AG04450 (cell line): Measurements from ENCODE around the gene PRPSAP1. TPM values are rescaled to one million over a fixed set of nuclear protein-coding genes. Genes with fewer than 3 reads are reported as not detected.
A peak's percentile ranks its signal among the peaks of the same experiment; 100 is the strongest.

ENCODE experiments used
- CTCF ChIA-PET: fragments of 300-600, 350-600 bp; formaldehyde crosslinking; extraction: SDS; loops from one replicate; lab custom pipeline; 2022; ENCODE audit warnings: antibody characterized with exemption, inconsistent platforms; lab: Charles Lee
- POLR2A ChIA-PET: fragments of 350-600 bp; formaldehyde crosslinking; extraction: SDS; loops from one replicate; lab custom pipeline; 2021; ENCODE audit warnings: antibody characterized with exemption, inconsistent platforms; lab: Yijun Ruan, JAX
- DNase-seq: peaks from one replicate; pipeline ENCODE4 v3.0.0-alpha.2; 2011; ENCODE audit warnings: low read depth, low spot score
- H3K27ac ChIP-seq: one replicate; pipeline ENCODE4 v1.5.1; 2012; ENCODE audit warnings: low read depth, low read length, control low read depth
- H3K27me3 ChIP-seq: one replicate; pipeline ENCODE4 v1.6.0; 2012; ENCODE audit warnings: low read length; ENCODE audit not compliant: control insufficient read depth, insufficient read depth
- H3K4me3 ChIP-seq: 2 replicates; pipeline ENCODE4 v1.5.1; 2011; ENCODE audit warnings: mild to moderate bottlenecking, low read depth, low read length, control low read depth
- H3K9me3 ChIP-seq: 2 replicates; pipeline ENCODE4 v1.5.1; 2012; ENCODE audit warnings: low read length; ENCODE audit not compliant: control insufficient read depth, insufficient read depth
- polyA plus RNA-seq: library from polyadenylated mRNA; depleted of rRNA; stranded (reverse); fragments of >200 nt; gene quantifications from 2 replicates; pipeline ENCODE4 v1.2.3, GENCODE V29; 2011
- TF ChIP-seq, protein P1 (sequence below): IDR thresholded peaks from 2 replicates; pipeline ENCODE4 v1.5.1; 2011; ENCODE audit warnings: low read depth, low read length, control low read depth, inconsistent platforms

Gene PRPSAP1
- polyA plus RNA-seq, 1 experiment = 49.9 TPM

DNA sequence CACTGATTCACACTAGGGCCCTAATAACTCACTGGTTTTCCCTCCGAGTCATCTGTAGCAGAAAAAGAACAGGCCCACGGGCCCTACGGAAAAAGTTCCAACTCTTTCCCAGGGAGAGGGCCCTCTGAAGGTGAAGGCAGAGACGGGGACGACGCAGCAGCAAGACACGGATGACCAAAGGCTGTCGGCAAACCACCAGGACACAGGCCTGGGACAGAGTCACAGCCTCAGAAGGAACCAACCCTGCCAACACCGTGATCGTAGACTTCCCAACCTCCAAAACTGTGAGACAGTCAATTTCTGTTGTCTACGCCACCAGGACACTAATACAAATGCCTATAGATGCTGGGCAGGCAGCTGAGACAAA is 25.5 kb upstream of the PRPSAP1 start:
- Histone ChIP-seq H3K27me3 (no peaks in the 10 kb centered on the region), H3K4me3 (no peak overlapping the region), H3K9me3 (no peaks in the 10 kb centered on the region; the same call in 1 of the 2 replicates), H3K27ac (no peak overlapping the region)
- ChIA-PET CTCF (interaction anchor here (0.6 to 0.7 kb wide), 2 partner anchors 24 to 29 kb away, joined by 4 to 6 read pairs; no protein-coding TSS in a partner anchor), POLR2A (interaction anchor here (2.4 kb wide), 1 partner anchor 26 kb away, joined by 6 read pairs; the partner anchor contains the start of gene PRPSAP1)
- TF ChIP-seq, protein P1, sequence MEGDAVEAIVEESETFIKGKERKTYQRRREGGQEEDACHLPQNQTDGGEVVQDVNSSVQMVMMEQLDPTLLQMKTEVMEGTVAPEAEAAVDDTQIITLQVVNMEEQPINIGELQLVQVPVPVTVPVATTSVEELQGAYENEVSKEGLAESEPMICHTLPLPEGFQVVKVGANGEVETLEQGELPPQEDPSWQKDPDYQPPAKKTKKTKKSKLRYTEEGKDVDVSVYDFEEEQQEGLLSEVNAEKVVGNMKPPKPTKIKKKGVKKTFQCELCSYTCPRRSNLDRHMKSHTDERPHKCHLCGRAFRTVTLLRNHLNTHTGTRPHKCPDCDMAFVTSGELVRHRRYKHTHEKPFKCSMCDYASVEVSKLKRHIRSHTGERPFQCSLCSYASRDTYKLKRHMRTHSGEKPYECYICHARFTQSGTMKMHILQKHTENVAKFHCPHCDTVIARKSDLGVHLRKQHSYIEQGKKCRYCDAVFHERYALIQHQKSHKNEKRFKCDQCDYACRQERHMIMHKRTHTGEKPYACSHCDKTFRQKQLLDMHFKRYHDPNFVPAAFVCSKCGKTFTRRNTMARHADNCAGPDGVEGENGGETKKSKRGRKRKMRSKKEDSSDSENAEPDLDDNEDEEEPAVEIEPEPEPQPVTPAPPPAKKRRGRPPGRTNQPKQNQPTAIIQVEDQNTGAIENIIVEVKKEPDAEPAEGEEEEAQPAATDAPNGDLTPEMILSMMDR = no peak
- no peak for DNase-seq

DNA sequence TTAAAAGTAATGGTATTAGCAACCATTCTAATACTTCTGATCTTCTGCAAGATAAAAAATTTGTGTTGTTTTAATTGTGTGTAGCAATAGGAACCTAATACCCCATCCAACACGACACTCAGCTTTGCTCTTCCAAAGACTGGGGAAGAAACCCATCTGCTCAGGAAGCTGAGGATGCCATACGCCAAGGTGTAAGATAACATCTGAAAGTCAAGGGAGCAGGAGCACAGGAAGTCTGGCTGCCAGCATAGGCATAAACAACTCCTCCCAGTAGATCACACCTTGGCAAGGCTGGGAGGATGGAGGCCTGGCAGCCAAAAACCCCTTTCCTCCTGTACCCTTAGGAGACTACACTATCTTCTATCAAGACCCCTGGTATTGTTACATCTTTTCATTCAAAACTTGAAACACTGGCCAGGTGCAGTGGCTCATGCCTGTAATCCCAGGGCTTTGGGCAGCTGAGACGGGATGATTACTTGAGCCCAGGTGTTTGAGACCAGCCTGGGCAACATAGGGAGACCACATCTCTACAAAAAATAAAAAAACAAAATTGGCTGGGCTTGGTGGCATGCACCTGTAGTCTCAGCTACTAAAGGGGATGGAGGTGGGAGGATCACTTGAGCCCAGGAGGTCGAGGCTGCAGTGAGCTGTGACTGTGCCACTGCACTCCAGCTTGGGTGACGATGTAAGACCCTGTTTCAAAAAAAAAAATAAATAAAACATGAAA is 25.0 kb upstream of the PRPSAP1 start:
- POLR2A ChIA-PET = interaction anchor here (2.4 kb wide), 1 partner anchor 25 kb away, joined by 6 read pairs; the partner anchor contains the start of gene PRPSAP1
- CTCF ChIA-PET = no interaction called here
- no peaks in the 10 kb centered on the region; the same call in 1 of the 2 replicates for H3K9me3 ChIP-seq
- no peaks in the 10 kb centered on the region for H3K27me3 ChIP-seq
- H3K27ac ChIP-seq = no peak overlapping the region
- H3K4me3 ChIP-seq = no peak overlapping the region
- DNase-seq = no peak
- TF ChIP-seq, protein P1 = no peak

DNA sequence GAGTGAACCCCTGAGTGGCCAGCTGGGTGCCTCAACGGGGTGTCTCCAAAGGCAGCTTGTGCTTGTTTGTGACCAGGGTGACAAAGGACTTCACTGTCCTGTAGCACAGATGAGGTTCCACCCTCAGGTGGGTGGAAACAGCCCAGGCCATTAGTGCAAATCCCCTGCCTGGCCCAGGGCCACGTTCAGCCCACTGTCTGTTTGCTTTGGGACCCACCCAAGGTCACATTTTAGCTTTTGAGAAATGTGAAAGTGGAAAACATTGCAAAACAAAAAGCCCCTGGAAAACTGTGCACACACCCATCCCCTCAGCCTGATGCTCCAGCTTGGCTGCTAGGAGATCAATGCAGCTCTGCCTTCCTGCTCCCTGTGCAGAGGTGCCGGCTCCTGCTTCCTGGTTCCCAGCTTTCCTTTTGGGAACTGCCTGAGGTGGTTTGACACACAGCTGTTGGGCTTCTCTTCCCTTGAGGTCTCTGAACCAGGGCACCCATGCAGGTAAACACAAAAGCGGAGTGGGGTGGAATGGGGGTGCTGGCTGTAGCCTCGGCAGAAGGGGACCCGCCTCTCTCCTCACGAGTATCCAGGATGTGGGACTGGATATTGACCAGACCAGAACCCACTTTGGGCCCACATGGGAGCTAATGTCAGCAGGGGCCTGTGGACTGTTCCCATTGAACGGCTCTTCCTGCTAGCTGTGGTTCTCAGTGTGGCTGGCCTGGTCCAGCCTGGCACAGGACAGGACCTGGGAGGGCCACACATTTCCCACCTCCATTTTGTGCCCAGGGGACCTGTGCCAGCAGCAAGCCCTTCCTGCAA is 22.8 kb upstream of the PRPSAP1 start:
- Histone ChIP-seq H3K4me3 (no peak overlapping the region), H3K27ac (no peak overlapping the region), H3K9me3 (no peaks in the 10 kb centered on the region; the same call in 1 of the 2 replicates), H3K27me3 (no peaks in the 10 kb centered on the region)
- TF ChIP-seq, protein P1 = no peak
- POLR2A ChIA-PET = interaction anchor here (1.2 kb wide), 1 partner anchor 8 kb away, joined by 3 read pairs; the partner anchor contains the start of gene SPHK1
- no peak for DNase-seq
- CTCF ChIA-PET = interaction anchor here (0.7 to 1.6 kb wide), 2 partner anchors 9 to 23 kb away, joined by 3 to 7 read pairs; partner anchors contain the start of gene SPHK1

DNA sequence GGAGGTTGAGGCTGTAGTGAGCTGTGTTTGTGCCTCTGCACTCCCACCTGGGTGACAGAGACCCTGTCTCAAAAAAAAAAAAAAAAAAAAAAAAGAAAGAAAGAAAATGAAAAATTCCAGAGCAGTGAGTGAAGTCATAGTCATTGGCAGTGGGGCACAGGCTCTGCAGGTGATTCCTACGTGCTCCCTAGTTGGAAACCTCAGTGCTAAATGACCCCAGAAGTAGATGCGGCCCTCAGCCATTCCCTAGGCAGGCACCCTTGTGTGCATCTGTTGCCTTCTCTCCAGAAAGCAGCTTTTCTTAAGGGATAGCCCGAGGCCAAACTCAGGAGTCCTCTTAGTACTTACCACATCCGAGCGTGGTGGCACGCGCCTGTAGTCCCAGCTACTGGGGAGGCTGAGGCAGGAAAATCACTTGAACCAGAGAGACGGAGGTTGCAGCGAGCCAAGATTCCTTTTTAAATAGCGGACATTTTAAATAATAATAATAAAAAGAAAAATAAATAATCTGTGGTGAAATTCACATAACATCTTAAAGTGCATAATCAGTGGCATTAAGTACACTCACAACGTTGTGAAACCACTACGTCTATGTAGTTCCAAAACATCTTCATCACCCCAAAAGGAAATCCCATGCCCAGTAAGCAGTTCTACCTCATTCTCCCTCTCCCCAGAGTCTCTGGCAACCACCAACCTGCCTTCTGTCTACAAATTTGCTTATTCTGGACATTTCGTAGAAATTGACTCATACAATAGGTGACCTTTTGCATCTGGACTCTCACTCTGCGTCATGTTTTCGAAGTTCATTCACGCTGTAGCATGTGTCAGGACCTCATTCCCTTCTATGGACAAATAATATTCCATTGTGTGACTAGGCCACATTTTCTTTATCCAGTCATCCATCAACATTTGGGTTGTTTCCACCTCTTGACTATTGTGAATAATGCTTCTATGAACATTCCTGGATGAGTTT is 18.2 kb upstream of the PRPSAP1 start:
- POLR2A ChIA-PET = interaction anchor here (0.7 to 2.5 kb wide), 2 partner anchors 13 to 73 kb away, joined by 4 to 25 read pairs; partner anchors contain the start of gene SPHK1
- TF ChIP-seq, protein P1 = no peak
- no peaks in the 10 kb centered on the region; the same call in 1 of the 2 replicates for H3K9me3 ChIP-seq
- H3K27ac ChIP-seq = peak overlapping the region; percentile 96
- CTCF ChIA-PET = interaction anchor here (0.8 to 3.2 kb wide), 4 partner anchors 13 to 73 kb away, joined by 4 to 20 read pairs (median 12); partner anchors contain the start of genes PRPSAP1 and SPHK1
- no peak overlapping the region for H3K4me3 ChIP-seq
- no peaks in the 10 kb centered on the region for H3K27me3 ChIP-seq
- peak; percentile 92 for DNase-seq
